ENCODE results near the gene KCNA3.

KCNA3 gene

DNA sequence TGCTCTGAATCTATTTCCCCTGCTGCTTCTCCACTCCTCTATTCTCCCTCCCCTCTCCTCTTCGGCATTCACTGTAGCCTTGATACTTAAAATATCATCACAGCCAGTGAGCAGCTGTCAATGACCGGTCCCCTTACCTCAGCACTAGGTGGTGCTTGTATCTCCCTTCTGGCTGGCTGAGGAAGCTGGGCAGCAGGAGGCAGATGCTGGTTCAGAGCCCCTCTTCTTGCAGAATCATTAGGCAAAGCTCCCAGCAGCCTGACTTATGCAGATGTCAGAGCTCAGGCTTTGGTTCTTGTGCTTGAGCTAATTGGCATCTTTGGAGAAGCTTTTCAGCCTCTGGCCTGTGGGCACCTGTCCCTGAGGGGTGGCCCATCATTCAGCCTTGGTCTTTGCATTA is 36.7 kb downstream of the KCNA3 start:
- DNase-seq (ENCODE audit: low spot score): no peak

GRCh38 chr1:110637475-110637874 is 37.3 kb downstream of the KCNA3 start:
- DNase-seq (ENCODE audit: low spot score): no peak

- no peak for DNase-seq (ENCODE audit: low spot score)
Measured at GRCh38 chr1:110636149-110636935, 38.4 kb downstream of the KCNA3 start.

- no peak for DNase-seq (ENCODE audit: low spot score)
Measured at GRCh38 chr1:110635434-110635833, 39.3 kb downstream of the KCNA3 start.

DNA sequence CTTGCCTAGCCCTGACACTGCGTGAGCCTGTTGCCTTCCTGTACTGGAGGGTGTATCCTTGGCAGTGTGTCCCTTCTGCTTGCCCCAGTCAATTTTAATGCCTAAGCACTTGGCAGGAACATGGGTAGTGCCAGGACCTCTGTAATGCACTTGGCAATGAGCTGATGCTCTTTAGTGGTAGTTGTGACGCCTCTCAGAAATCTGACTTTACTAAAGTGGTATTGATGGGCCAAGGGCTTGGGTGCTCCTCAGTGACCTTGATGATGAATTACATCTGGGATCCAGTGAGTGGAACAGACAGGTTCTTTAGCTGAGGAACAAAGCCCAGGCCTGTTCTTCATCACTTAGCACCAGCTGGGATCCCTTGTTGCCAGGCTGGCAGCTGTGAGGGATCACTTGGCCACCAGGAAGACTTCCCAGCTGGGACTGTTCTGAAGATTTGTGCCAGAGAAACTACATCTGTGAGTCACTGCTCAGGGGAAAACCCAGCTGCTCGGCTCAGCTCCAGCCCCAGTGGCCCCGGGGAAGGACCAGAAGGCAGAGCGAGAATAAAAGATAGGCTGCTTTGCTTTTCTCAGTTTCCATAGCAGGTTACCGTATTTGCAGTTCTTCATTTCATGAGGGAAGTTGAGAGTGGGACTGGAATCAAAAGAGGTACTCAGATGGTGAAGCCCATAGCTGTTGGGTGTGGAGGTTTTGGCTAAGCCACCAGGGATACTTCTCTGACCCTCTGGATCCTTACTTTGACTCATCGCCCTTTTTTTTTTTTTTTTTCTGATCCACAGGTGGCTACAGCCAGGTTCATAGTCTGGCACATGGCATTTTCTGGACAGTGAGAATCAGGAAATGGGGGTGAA is 40.1 kb downstream of the KCNA3 start:
- no peak for DNase-seq (ENCODE audit: low spot score)

GRCh38 chr1:110634086-110634454 is 40.7 kb downstream of the KCNA3 start:
- DNase-seq (ENCODE audit: low spot score): no peak

- DNase-seq (ENCODE audit: low spot score): no peak
Measured at GRCh38 chr1:110633646-110634030, 41.1 kb downstream of the KCNA3 start.

DNA sequence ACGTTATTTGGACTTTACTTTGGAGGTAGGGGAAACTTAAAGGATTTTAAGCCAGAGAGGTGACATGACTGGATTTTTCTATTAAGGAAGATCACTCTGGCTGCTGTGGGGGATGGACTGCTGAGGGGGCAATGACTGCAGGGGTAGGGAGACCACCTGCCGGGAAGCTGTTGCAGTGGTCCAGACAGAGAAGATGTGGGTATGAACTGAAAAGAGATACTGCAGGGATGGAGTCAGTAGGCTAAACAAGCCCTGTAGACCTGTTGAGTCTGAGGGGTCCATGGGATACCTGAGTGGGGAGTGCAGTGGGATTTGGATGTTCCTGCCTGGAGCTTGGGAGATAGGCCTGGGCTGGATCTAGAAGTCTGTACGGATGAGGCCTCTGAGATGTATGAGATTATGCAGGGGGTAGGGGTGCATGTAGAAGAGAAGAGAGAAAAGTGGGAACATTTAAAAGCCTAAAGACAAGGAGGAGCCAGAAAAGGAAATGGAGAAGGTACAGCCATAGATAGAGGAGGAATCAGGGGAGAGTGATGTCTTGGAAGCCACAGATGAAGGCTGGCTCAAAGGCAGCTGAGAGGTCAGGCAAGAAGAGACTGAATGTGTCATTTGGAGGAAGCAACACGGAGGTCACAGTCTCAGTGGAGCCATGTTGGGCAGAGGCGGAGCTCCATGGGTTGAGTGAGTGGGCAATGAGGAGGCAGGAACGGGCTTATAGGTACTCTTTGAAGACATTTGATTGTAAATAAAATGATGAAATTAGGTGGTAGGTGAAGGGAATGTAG is 42.7 kb downstream of the KCNA3 start:
- DNase-seq (ENCODE audit: low spot score): no peak

GRCh38 chr1:110630839-110631663 is 43.7 kb downstream of the KCNA3 start:
- peak; percentile 85 for DNase-seq (ENCODE audit: low spot score)

DNA sequence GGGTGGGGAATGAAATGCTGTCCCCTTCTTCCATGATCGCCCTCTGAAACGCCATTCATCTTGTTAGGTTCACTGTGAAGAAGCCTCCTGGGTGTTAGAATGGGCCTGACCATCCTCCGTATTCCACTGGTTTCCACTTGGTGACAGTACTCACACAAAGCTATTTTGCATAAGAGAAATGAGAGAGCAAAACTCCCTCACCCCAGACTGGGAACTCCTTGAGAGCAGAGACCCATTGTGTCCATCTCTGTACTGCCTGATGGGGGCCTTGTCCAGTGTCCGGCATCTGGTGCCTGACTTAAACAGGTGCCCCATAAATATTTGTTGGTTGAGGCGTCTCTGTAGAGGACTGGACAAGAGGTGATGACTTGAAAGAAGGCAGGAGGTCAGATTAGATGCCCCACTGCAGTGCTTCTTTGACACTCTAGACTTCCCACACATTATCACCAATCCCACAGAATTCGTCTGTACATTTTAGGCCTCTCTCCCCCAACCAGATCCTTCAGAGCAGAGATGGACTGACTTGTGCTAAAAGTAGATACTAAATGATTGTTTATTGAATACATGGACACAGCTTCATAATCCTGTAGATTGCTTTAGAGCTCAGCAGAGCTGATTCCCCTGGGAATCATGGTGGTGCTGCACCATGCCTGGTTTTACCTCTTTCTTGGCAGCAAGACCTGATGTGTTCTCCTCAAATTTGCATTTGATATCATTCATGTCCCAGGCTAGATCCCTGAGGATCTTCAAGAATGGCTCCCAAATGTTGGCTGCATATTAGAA is 46.2 kb downstream of the KCNA3 start:
- no peak for DNase-seq (ENCODE audit: low spot score)

- DNase-seq (ENCODE audit: low spot score): no peak
Measured at GRCh38 chr1:110627764-110628163, 47.0 kb downstream of the KCNA3 start.

GRCh38 chr1:110626889-110627288 is 47.9 kb downstream of the KCNA3 start:
- DNase-seq (ENCODE audit: low spot score): no peak

All from D341Med (cell line).